ENCODE data around the gene BORCS5. TPM values are rescaled to one million over a fixed set of nuclear protein-coding genes. Genes with fewer than 3 reads are reported as not detected.

Gene BORCS5
- total RNA-seq, 1 experiment from 2014 or later, result 7.8 TPM

DNA sequence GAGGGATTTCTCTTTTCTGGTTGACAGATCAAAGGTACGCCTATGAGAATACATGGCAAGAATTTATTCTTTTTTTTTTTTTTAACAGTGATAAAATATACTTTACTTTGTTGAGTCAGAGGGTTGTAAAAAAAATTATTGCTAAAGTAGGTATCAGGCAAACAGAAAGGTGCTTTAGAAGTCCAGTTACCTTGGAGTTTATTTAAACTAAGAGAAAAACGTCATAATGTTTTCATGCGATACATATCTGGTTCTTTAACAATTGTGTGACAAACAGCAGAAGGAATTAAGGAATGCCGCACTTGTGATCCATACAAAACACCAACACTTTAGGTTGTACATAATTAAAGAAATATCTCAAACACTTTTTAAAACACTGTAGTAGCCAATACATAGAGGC is 94.2 kb downstream of the BORCS5 start:
- Histone ChIP-seq H3K9me3 (ENCODE audit: control insufficient read depth, insufficient read depth, low read depth, low read length) (no peaks in the 10 kb centered on the region), H3K27ac (ENCODE audit: low read length) (no peak overlapping the region), H3K36me3 (ENCODE audit: control insufficient read depth, insufficient read depth, low read length) (no peaks in the 10 kb centered on the region), H3K4me1 (ENCODE audit: control insufficient read depth, insufficient read depth, low read length) (no peaks in the 10 kb centered on the region), H3K4me3 (ENCODE audit: low read depth in 2 of 2, low read length in 2 of 2) (no peak overlapping the region), H3K27me3 (ENCODE audit: control insufficient read depth, insufficient read depth, low read length) (no peaks in the 10 kb centered on the region)
- CTCF ChIA-PET, result no interaction called here
- ATAC-seq, result no peak
- no peak for DNase-seq (ENCODE audit: low read depth, low spot score)
- POLR2A ChIA-PET, result no interaction called here
- intact Hi-C loops (cut with micrococcal nuclease; ENCODE audit: unreplicated experiment) (no loop called here), in situ Hi-C loops (cut with HindIII; ENCODE audit: low pct_unique_long_range_greater_than_20kb, low sequenced_read_pairs) (no loop called here)
- BruUV-seq (replicated peaks), result no TSS peak
- TF ChIP-seq SIN3A (IDR thresholded peaks at IDR 0.05; ENCODE audit: borderline replicate concordance, insufficient read depth, low read depth, low read length) (no peak), TCF7L2 (IDR thresholded peaks at IDR 0.05; ENCODE audit: low read depth, low read length) (no peak), POLR2AphosphoS5 (IDR thresholded peaks at IDR 0.05; ENCODE audit: low read depth, low read length) (no peak)
- TF ChIP-seq, protein P1, sequence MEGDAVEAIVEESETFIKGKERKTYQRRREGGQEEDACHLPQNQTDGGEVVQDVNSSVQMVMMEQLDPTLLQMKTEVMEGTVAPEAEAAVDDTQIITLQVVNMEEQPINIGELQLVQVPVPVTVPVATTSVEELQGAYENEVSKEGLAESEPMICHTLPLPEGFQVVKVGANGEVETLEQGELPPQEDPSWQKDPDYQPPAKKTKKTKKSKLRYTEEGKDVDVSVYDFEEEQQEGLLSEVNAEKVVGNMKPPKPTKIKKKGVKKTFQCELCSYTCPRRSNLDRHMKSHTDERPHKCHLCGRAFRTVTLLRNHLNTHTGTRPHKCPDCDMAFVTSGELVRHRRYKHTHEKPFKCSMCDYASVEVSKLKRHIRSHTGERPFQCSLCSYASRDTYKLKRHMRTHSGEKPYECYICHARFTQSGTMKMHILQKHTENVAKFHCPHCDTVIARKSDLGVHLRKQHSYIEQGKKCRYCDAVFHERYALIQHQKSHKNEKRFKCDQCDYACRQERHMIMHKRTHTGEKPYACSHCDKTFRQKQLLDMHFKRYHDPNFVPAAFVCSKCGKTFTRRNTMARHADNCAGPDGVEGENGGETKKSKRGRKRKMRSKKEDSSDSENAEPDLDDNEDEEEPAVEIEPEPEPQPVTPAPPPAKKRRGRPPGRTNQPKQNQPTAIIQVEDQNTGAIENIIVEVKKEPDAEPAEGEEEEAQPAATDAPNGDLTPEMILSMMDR (IDR thresholded peaks at IDR 0.05), result no peak
- TF ChIP-seq, protein P2, sequence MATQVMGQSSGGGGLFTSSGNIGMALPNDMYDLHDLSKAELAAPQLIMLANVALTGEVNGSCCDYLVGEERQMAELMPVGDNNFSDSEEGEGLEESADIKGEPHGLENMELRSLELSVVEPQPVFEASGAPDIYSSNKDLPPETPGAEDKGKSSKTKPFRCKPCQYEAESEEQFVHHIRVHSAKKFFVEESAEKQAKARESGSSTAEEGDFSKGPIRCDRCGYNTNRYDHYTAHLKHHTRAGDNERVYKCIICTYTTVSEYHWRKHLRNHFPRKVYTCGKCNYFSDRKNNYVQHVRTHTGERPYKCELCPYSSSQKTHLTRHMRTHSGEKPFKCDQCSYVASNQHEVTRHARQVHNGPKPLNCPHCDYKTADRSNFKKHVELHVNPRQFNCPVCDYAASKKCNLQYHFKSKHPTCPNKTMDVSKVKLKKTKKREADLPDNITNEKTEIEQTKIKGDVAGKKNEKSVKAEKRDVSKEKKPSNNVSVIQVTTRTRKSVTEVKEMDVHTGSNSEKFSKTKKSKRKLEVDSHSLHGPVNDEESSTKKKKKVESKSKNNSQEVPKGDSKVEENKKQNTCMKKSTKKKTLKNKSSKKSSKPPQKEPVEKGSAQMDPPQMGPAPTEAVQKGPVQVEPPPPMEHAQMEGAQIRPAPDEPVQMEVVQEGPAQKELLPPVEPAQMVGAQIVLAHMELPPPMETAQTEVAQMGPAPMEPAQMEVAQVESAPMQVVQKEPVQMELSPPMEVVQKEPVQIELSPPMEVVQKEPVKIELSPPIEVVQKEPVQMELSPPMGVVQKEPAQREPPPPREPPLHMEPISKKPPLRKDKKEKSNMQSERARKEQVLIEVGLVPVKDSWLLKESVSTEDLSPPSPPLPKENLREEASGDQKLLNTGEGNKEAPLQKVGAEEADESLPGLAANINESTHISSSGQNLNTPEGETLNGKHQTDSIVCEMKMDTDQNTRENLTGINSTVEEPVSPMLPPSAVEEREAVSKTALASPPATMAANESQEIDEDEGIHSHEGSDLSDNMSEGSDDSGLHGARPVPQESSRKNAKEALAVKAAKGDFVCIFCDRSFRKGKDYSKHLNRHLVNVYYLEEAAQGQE (IDR thresholded peaks at IDR 0.05; ENCODE audit: insufficient read depth in 1 of 2, low read depth in 2 of 2, low read length in 1 of 2), result no peak

DNA sequence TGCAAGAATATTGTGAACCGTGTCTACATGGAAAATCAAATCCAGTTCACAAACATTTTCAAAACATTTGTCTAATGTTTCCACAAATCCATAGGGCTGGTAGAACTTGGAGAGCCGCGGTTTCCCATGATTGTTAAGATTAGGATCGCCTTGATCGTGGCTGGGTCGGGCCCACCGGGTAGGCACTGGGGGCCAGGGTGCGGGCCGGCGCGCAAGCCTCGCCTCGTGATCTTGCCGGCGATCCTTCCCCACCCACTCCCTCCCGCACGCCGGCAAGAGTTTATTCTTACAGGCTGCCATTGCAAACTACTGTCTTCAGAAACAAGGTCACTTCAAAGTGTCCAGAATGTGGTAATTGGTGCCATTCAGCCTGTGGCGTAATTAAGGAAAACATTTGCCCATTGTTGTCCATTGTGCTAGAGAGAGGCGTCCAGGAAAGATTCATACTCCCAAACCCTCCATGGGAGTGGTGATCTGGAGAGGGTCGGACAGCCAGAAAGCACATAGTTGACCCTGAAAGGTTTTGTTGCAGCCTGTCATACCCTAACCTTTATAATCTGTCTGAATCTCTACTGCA is 95.5 kb downstream of the BORCS5 start:
- TF ChIP-seq SIN3A (IDR thresholded peaks at IDR 0.05; ENCODE audit: borderline replicate concordance, insufficient read depth, low read depth, low read length) (no peak), POLR2AphosphoS5 (IDR thresholded peaks at IDR 0.05; ENCODE audit: low read depth, low read length) (no peak), TCF7L2 (IDR thresholded peaks at IDR 0.05; ENCODE audit: low read depth, low read length) (no peak)
- TF ChIP-seq, protein P2 (IDR thresholded peaks at IDR 0.05; ENCODE audit: insufficient read depth in 1 of 2, low read depth in 2 of 2, low read length in 1 of 2), result no peak
- TF ChIP-seq, protein P1 (IDR thresholded peaks at IDR 0.05), result no peak
- no TSS peak for BruUV-seq (replicated peaks)
- DNase-seq (ENCODE audit: low read depth, low spot score) (no peak), ATAC-seq (no peak)
- ChIA-PET POLR2A (no interaction called here), CTCF (no interaction called here)
- Histone ChIP-seq H3K4me1 (ENCODE audit: control insufficient read depth, insufficient read depth, low read length) (no peaks in the 10 kb centered on the region), H3K36me3 (ENCODE audit: control insufficient read depth, insufficient read depth, low read length) (no peaks in the 10 kb centered on the region), H3K27me3 (ENCODE audit: control insufficient read depth, insufficient read depth, low read length) (no peaks in the 10 kb centered on the region), H3K4me3 (ENCODE audit: low read depth in 2 of 2, low read length in 2 of 2) (no peak overlapping the region), H3K9me3 (ENCODE audit: control insufficient read depth, insufficient read depth, low read depth, low read length) (no peaks in the 10 kb centered on the region), H3K27ac (ENCODE audit: low read length) (no peak overlapping the region)
- intact Hi-C loops (cut with micrococcal nuclease; ENCODE audit: unreplicated experiment), result no loop called here
- in situ Hi-C loops (cut with HindIII; ENCODE audit: low pct_unique_long_range_greater_than_20kb, low sequenced_read_pairs), result no loop called here

Data from Panc1 (cell line).